ENCODE measurements around the gene SGCD.

The SGCD gene

GRCh38 chr5:156706631-156707030 lies 379.7 kb downstream of the SGCD start:
- no peak for DNase-seq

GRCh38 chr5:156707750-156708149 lies 380.8 kb downstream of the SGCD start:
- DNase-seq = no peak

- no peak for DNase-seq
Measured at GRCh38 chr5:156715287-156715686, 388.3 kb downstream of the SGCD start.

GRCh38 chr5:156716591-156717380 lies 389.8 kb downstream of the SGCD start:
- no peak for DNase-seq

- DNase-seq = no peak
Measured at GRCh38 chr5:156718985-156719384, 392.0 kb downstream of the SGCD start.

GRCh38 chr5:156722358-156722757 lies 395.4 kb downstream of the SGCD start:
- DNase-seq = no peak

- no peak for DNase-seq
Measured at GRCh38 chr5:156735477-156735876, 408.5 kb downstream of the SGCD start.

- no peak for DNase-seq
Measured at GRCh38 chr5:156741516-156741915, 414.6 kb downstream of the SGCD start.

- DNase-seq = no peak
Measured at GRCh38 chr5:156753846-156754245, 426.9 kb downstream of the SGCD start.

GRCh38 chr5:156755421-156756087 lies 428.6 kb downstream of the SGCD start:
- DNase-seq = no peak

- no peak for DNase-seq
Measured at GRCh38 chr5:156758011-156758791, 431.2 kb downstream of the SGCD start.

- no peak for DNase-seq
Measured at GRCh38 chr5:156759156-156759555, 432.2 kb downstream of the SGCD start.

GRCh38 chr5:156762771-156763170 lies 435.8 kb downstream of the SGCD start:
- DNase-seq = no peak

GRCh38 chr5:156764176-156764971 lies 437.4 kb downstream of the SGCD start:
- no peak for DNase-seq

- DNase-seq = no peak
Measured at GRCh38 chr5:156774273-156774672, 447.3 kb downstream of the SGCD start.

GRCh38 chr5:156778139-156778706 lies 451.3 kb downstream of the SGCD start:
- no peak for DNase-seq

- no peak for DNase-seq
Measured at GRCh38 chr5:156778752-156779151, 451.8 kb downstream of the SGCD start.

GRCh38 chr5:156779436-156779835 lies 452.5 kb downstream of the SGCD start:
- DNase-seq = no peak

- DNase-seq = no peak
Measured at GRCh38 chr5:156783092-156783491, 456.1 kb downstream of the SGCD start.

- no peak for DNase-seq
Measured at GRCh38 chr5:156794687-156795086, 467.7 kb downstream of the SGCD start.

- no peak for DNase-seq
Measured at GRCh38 chr5:156798201-156798600, 471.2 kb downstream of the SGCD start.

GRCh38 chr5:156799171-156799570 lies 472.2 kb downstream of the SGCD start:
- DNase-seq = no peak

Measured in activated CD4-positive, alpha-beta T cell treated with anti-CD3 and anti-CD28 coated beads, Interleukin-2, amount 50 U/mL, for 4 hours (primary cell).